ENCODE results near the gene FRMD4A.
"Not testable (repeated sequence)": the region's sequence is repeated elsewhere in the genome, so short reads cannot be mapped to it uniquely, and the experiment has no call there.

FRMD4A gene

GRCh38 chr10:13834581-13835286 is 496.0 kb downstream of the FRMD4A start:
- no peak for DNase-seq

GRCh38 chr10:13831711-13832141 is 499.0 kb downstream of the FRMD4A start:
- no peak for DNase-seq

GRCh38 chr10:13830385-13830784 is 500.3 kb downstream of the FRMD4A start:
- DNase-seq = no peak

GRCh38 chr10:13829790-13830189 is 500.9 kb downstream of the FRMD4A start:
- DNase-seq = no peak

- not testable (repeated sequence) for DNase-seq
Observed at GRCh38 chr10:13828284-13828683, 502.4 kb downstream of the FRMD4A start.

- no peak for DNase-seq
Observed at GRCh38 chr10:13827076-13827797, 503.5 kb downstream of the FRMD4A start.

GRCh38 chr10:13823709-13824405 is 506.9 kb downstream of the FRMD4A start:
- DNase-seq = no peak

GRCh38 chr10:13823096-13823708 is 507.5 kb downstream of the FRMD4A start:
- DNase-seq = no peak

GRCh38 chr10:13822490-13822889 is 508.2 kb downstream of the FRMD4A start:
- DNase-seq = no peak

- DNase-seq = no peak
Observed at GRCh38 chr10:13820964-13821337, 509.8 kb downstream of the FRMD4A start.

GRCh38 chr10:13820119-13820963 is 510.4 kb downstream of the FRMD4A start:
- DNase-seq = no peak

GRCh38 chr10:13816195-13816925 is 514.4 kb downstream of the FRMD4A start:
- DNase-seq = no peak

- no peak for DNase-seq
Observed at GRCh38 chr10:13815756-13816155, 515.0 kb downstream of the FRMD4A start.

- no peak for DNase-seq
Observed at GRCh38 chr10:13813550-13813949, 517.2 kb downstream of the FRMD4A start.

GRCh38 chr10:13812804-13813203 is 517.9 kb downstream of the FRMD4A start:
- DNase-seq = no peak

GRCh38 chr10:13810568-13810967 is 520.2 kb downstream of the FRMD4A start:
- DNase-seq = no peak

- no peak for DNase-seq
Observed at GRCh38 chr10:13809427-13809826, 521.3 kb downstream of the FRMD4A start.

- no peak for DNase-seq
Observed at GRCh38 chr10:13808556-13809391, 522.0 kb downstream of the FRMD4A start.

GRCh38 chr10:13806419-13806818 is 524.3 kb downstream of the FRMD4A start:
- DNase-seq = no peak
